K562 (cell line): ENCODE data around the gene HYPK. TPM values are rescaled to one million over a fixed set of nuclear protein-coding genes. Genes with fewer than 3 reads are reported as not detected.

Experiments used
- ARID4B ChIP-seq: sonication (generic); formaldehyde crosslinking; IDR thresholded peaks from 2 replicates; pipeline ENCODE4 v1.8.0; 2022; ENCODE audit warnings: mild to moderate bottlenecking, missing genetic modification reagents
- BRD9 ChIP-seq: fragments of 450-650 bp; IDR thresholded peaks from 2 replicates; pipeline ENCODE4 v1.6.1; 2018; ENCODE audit warnings: low read depth; ENCODE audit not compliant: partially characterized antibody
- E4F1 ChIP-seq: fragments of 250-450 bp; sonication (Bioruptor Pico); IDR thresholded peaks from 2 replicates; pipeline ENCODE4 v1.5.0; 2021; ENCODE audit warnings: mild to moderate bottlenecking, borderline replicate concordance
- FOXP4 ChIP-seq: sonication (generic); formaldehyde crosslinking; IDR thresholded peaks from 2 replicates; pipeline ENCODE4 v1.8.0; 2022; ENCODE audit warnings: mild to moderate bottlenecking, missing genetic modification reagents, borderline replicate concordance
- KAT8 ChIP-seq: fragments of 450-650 bp; IDR thresholded peaks from 2 replicates; pipeline ENCODE4 v1.6.1; 2016; ENCODE audit warnings: low read depth, mild to moderate bottlenecking
- MAFF ChIP-seq: IDR thresholded peaks from 2 replicates; pipeline ENCODE4 v1.6.1; 2012; ENCODE audit warnings: low read length, improper control_type of control experiment
- MBD1 ChIP-seq: fragments of 250-450 bp; sonication (Bioruptor Pico); IDR thresholded peaks from 2 replicates; pipeline ENCODE4 v1.8.0; 2022; ENCODE audit warnings: inconsistent platforms
- PTTG1 ChIP-seq: fragments of 450-650 bp; IDR thresholded peaks from 2 replicates; pipeline ENCODE4 v1.6.1; 2016; ENCODE audit warnings: low read depth, mild to moderate bottlenecking, missing genetic modification characterization, missing compliant biosample characterization
- RBM22 ChIP-seq: fragments of 200-400 bp; formaldehyde crosslinking; IDR thresholded peaks from 2 replicates; pipeline ENCODE4 v1.6.1; 2018; ENCODE audit warnings: low read length, low read depth; ENCODE audit not compliant: poor library complexity, severe bottlenecking
- SMAD1 ChIP-seq: fragments of 150-350 bp; IDR thresholded peaks from 2 replicates; pipeline ENCODE4 v1.6.1; 2014; ENCODE audit warnings: low read length, low read depth; ENCODE audit not compliant: partially characterized antibody
- SREBF2 ChIP-seq: sonication (generic); formaldehyde crosslinking; IDR thresholded peaks from 2 replicates; pipeline ENCODE4 v1.4.0; 2020; ENCODE audit warnings: mild to moderate bottlenecking, missing genetic modification reagents
- SRSF3 ChIP-seq: fragments of 200-400 bp; formaldehyde crosslinking; IDR thresholded peaks from 2 replicates; pipeline ENCODE4 v1.6.1; 2016; ENCODE audit warnings: mild to moderate bottlenecking, low read length, moderate library complexity; ENCODE audit not compliant: insufficient read depth
- ZNF347 ChIP-seq: fragments of 450-650 bp; formaldehyde crosslinking; IDR thresholded peaks from 2 replicates; pipeline ENCODE4 v1.4.0; 2020; ENCODE audit warnings: low read depth, mild to moderate bottlenecking, moderate library complexity
- polyA plus RNA-seq, 8 experiments: library from polyadenylated mRNA; depleted of rRNA in 4 of 8; stranded (reverse) in 5 of 8; unstranded in 3 of 8; fragments of >200 nt; fragmentation: Nextera tagmentation in 2 of 8; fragmentation: Illumina TruSeq in 1 of 8; extraction: Ambion mirVana in 2 of 8; extraction: Trizol in 1 of 8; gene quantifications; 2 replicates each; pipeline versions ENCODE4 v1.2.1 to v1.2.3, GENCODE V29; 2011 to 2014; ENCODE audit warnings: inconsistent platforms in 1 of 8, missing spikeins in 1 of 8
- total RNA-seq, 7 experiments: library from RNA; depleted of rRNA in 6 of 7; stranded (reverse); fragments of >200 nt in 6 of 7; fragmentation: Illumina TruSeq in 2 of 7; extraction: Trizol in 2 of 7; gene quantifications; 2 replicates each; pipeline versions ENCODE4 v1.2.1 to v1.2.3, GENCODE V29; 2011 to 2021; ENCODE audit warnings: low replicate concordance in 1 of 7
- TF ChIP-seq, protein P1 (sequence below): IDR thresholded peaks from 2 replicates; pipeline ENCODE4 v1.6.1; 2012; ENCODE audit warnings: low read depth, low read length, improper control_type of control experiment, borderline replicate concordance

Gene HYPK
- total and polyA plus RNA-seq, 9 of the 15 experiments (the other 6 are each of a cell fraction or from before 2014, with no cell fraction given): 7.2 to 28.0 (median 21.1) TPM

DNA sequence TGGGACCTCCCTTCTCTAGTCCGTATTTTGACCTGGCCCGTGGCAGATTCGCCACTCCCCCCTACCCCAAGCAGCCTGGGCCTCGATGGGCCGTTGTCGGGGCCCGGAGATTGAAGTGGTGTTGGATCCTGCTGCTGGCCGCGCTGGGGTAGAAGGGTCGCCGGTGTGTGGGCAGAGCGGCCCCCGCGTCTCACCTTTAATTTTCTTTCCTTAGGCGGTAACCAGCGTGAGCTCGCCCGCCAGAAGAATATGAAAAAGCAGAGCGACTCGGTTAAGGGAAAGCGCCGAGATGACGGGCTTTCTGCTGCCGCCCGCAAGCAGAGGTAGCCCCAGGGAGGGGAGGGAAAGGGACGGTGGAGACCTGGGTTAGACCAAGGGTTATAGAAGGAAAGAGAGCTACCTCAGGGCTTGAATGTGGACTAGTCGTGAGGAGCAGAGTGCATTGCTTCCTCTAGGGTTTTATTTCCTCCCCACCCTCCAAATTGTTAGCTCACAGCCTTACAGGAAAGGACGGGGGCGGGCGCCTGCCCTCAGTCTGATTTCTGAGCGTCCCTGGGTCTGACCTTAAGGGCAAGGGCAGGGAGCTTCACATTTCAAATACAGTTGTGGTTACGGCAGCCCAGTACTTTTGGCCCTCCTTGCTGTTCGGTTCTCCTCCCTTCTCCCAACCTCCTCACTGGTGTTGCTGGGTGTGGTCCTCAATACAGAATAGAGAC, 7.5 kb upstream of the HYPK start (continued):
- TF ChIP-seq FOXP4 (CRISPR knock-in tag) (no peak), SREBF2 (CRISPR knock-in tag) (no peak), SMAD1 (no peak), RBM22 (peak; percentile 61), SRSF3 (peak; percentile 57; the same call in 1 of the 2 replicates), KAT8 (no peak), ARID4B (CRISPR knock-in tag) (0 out of 2 replicates have a peak, but pooled peaks have one; percentile 11), MAFF (no peak), MBD1 (CRISPR knock-in tag) (no peak), E4F1 (CRISPR knock-in tag) (no peak), ZNF347 (CRISPR knock-in tag) (no peak), BRD9 (no peak), PTTG1 (no peak)
- TF ChIP-seq, protein P1, sequence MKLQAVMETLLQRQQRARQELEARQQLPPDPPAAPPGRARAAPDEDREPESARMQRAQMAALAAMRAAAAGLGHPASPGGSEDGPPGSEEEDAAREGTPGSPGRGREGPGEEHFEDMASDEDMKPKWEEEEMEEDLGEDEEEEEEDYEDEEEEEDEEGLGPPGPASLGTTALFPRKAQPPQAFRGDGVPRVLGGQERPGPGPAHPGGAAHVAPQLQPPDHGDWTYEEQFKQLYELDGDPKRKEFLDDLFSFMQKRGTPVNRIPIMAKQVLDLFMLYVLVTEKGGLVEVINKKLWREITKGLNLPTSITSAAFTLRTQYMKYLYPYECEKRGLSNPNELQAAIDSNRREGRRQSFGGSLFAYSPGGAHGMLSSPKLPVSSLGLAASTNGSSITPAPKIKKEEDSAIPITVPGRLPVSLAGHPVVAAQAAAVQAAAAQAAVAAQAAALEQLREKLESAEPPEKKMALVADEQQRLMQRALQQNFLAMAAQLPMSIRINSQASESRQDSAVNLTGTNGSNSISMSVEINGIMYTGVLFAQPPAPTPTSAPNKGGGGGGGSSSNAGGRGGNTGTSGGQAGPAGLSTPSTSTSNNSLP: no peak
